ENCODE data around the gene SELENOI. TPM values are rescaled to one million over a fixed set of nuclear protein-coding genes. Genes with fewer than 3 reads are reported as not detected.

Gene SELENOI
- total RNA-seq, 4 donors from 2014 or later, result 13.5 to 22.2 (median 17.1) TPM

DNA sequence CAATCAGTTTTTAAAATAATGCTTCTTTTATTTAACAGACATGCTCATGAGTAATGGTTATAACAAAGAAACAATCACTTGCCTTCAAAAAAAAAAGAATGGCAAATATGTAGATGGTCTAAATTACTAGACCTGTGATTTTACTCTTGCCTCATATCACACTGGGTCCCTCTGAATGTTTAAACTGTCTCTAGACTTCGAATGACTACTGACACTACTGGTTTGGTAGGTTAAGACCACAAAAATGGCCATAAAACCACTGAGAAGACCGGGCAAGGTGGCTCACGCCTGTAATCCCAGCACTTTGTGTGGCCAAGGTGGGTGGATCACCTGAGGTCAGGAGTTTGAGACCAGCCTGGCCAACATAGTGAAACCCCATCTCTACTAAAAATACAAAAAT lies 5.1 kb upstream of the SELENOI start:
- Histone ChIP-seq H3K9me3 (no peaks in the 10 kb centered on the region), H3K4me1 (peaks cover 0 to 26% (median 7%) of the 10 kb centered on the region in 4 donors), H3K27ac (no peak overlapping the region), H3K4me3 (no peak overlapping the region), H3K36me3 (no peaks in the 10 kb centered on the region), H3K27me3 (no peaks in the 10 kb centered on the region)
- WGBS, 2 donors, result 77 to 88% methylated on average over 3 of the region's 3 CpGs
- TF ChIP-seq, protein P1, sequence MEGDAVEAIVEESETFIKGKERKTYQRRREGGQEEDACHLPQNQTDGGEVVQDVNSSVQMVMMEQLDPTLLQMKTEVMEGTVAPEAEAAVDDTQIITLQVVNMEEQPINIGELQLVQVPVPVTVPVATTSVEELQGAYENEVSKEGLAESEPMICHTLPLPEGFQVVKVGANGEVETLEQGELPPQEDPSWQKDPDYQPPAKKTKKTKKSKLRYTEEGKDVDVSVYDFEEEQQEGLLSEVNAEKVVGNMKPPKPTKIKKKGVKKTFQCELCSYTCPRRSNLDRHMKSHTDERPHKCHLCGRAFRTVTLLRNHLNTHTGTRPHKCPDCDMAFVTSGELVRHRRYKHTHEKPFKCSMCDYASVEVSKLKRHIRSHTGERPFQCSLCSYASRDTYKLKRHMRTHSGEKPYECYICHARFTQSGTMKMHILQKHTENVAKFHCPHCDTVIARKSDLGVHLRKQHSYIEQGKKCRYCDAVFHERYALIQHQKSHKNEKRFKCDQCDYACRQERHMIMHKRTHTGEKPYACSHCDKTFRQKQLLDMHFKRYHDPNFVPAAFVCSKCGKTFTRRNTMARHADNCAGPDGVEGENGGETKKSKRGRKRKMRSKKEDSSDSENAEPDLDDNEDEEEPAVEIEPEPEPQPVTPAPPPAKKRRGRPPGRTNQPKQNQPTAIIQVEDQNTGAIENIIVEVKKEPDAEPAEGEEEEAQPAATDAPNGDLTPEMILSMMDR (IDR thresholded peaks at IDR 0.05), result no peak
- no peak for DNase-seq (ENCODE audit: low spot score in 2 of 2)

DNA sequence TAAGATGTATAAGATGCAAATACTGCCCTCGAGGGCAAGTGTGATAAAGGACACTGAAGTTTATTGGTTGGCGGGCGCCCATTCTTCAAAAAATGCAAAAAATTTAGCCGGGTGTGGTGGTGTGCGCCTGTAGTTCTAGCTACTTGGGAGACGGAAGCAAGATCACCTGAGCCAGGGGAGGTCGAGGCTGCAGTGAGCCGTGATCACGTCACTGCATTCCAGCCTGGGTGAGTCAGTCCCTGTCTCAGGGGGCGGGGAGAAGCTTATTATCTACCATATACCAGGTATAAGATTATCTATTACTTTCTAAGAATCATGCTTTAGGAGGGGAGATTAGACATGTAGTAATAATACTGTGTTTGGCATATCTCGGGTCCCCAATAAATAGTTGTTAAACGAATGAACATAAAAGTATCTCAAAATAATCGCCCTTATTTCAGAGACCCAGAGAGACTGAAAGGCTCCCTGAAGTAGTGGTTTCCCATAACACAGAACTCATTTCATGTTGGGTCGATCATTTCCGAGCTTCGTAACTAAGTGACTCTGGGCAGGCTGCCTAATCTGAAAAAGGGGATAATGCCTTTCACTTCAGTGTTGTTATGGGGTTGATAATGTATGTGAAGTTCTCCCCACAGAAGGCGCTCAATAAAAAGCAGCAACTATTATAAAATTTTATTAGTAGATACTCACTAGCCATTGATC lies 1.2 kb upstream of the SELENOI start:
- Histone ChIP-seq H3K27ac (peak overlapping the region; percentile 57 to 97 (median 92)), H3K4me1 (peaks cover 0 to 43% (median 23%) of the 10 kb centered on the region in 4 donors), H3K27me3 (no peaks in the 10 kb centered on the region), H3K4me3 (peak overlapping the region; percentile 59 to 96 (median 81)), H3K36me3 (no peaks in the 10 kb centered on the region), H3K9me3 (no peaks in the 10 kb centered on the region)
- no peak for DNase-seq (ENCODE audit: low spot score in 2 of 2)
- TF ChIP-seq, protein P1 (IDR thresholded peaks at IDR 0.05), result no peak
- no peak for TF ChIP-seq EP300 (IDR thresholded peaks at IDR 0.05)
- TF ChIP-seq POLR2A (IDR thresholded peaks at IDR 0.05), result no peak
- WGBS, 2 donors, result 43 to 49% methylated on average over 17 of the region's 17 CpGs

DNA sequence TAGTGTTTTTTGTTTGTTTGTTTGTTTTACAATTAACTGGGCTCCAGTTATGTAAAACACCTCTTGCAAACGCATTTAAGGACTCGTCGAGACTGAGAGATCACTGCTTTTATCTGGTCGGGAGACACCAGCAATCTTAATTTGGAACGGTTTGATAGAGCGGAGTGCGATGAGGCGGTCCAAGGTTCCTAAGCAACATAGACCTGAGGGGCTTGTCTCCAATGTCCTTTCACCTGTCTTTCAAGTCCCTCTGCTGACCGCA lies 729 bp upstream of the SELENOI start:
- WGBS, 2 donors, result 0 to 1% methylated on average over 9 of the region's 9 CpGs
- Histone ChIP-seq H3K9me3 (no peaks in the 10 kb centered on the region), H3K27me3 (no peaks in the 10 kb centered on the region), H3K27ac (peak overlapping the region; percentile 57 to 97 (median 92)), H3K4me1 (peaks cover 0 to 39% (median 23%) of the 10 kb centered on the region in 4 donors), H3K36me3 (no peaks in the 10 kb centered on the region), H3K4me3 (peak overlapping the region; percentile 59 to 96 (median 81))
- TF ChIP-seq EP300 (IDR thresholded peaks at IDR 0.05) (no peak), POLR2A (IDR thresholded peaks at IDR 0.05) (no peak)
- TF ChIP-seq, protein P1 (IDR thresholded peaks at IDR 0.05), result no peak
- DNase-seq (ENCODE audit: low spot score in 2 of 2), result no peak

DNA sequence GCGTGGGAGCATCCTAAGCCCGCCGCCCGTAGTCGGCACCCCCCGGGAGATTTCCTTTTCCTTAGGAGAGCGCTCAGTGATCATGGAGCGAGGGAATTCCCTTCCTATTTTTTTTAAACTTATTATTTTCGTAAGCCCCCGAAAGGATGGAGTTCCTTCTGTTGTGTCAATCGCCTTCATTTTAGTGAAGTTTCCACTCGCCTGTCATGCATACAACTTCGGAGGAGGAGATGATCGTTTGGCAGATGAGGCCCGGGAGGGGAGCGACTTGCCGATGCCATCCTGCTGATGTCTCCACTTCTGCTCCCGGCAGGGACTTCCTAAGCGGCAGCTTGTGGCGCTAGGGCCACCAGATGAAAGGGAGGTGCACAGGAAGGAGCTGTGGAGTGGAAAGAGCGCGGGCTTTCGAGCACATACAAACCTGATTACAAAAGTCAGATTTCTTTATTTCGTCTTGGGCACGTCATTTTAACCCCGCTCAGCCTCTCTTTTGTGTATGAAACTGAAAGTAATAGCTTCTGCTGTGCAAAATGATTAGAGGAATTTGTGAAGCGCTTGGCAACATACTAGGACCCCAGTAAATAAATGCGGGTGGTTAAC lies 611 bp downstream of the SELENOI start, which contains the start of gene ADGRF3:
Gene ADGRF3 (minus strand): TSS at position 336 of the 600 bp plus-strand sequence. CDS start 555 bp downstream, outside the sequence.
- 0 to 1% methylated on average over 28 of the region's 28 CpGs for WGBS, 2 donors
- Histone ChIP-seq H3K36me3 (no peaks in the 10 kb centered on the region), H3K27me3 (no peaks in the 10 kb centered on the region), H3K27ac (peak within 1 kb of the TSS; percentile 74 to 97 (median 92)), H3K9me3 (no peaks in the 10 kb centered on the region), H3K4me3 (peak within 1 kb of the TSS; percentile 59 to 96 (median 81)), H3K4me1 (peaks cover 0 to 31% (median 23%) of the 10 kb centered on the region in 4 donors)
- DNase-seq (ENCODE audit: low spot score in 2 of 2), result peak in 1 of 2 donors; percentile 19
- TF ChIP-seq EP300 (IDR thresholded peaks at IDR 0.05) (no peak), POLR2A (IDR thresholded peaks at IDR 0.05) (no peak)
- TF ChIP-seq, protein P1 (IDR thresholded peaks at IDR 0.05), result no peak

DNA sequence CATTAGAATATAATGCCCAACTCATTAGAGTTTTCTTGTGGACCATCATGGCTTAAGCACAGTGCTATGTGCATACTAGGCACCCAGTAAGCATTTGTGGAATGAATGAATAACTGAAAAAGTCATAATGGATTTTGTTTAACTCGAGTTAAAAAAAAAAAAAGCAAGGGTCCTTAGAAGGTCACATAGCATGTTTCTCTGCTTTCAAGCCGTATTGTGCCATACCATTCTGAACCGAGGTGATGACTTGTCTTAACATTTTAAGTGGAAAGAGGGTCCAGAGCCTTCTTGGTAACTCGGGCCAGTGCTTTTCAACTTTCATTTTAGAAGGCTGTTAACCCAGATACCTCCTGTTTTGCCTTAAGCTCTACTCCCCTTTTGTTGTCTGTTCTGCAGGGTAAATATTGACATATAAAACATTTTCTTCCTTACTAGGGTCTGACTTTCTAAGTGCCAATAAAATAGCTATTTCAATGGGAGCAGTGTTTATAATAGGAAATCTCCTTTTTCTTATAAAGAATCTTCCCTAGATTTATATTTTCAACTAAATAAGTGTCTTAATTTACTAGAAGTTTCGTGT lies 1.4 kb downstream of the SELENOI start:
- H3K9me3 ChIP-seq, result no peaks in the 10 kb centered on the region
- peak overlapping the region; percentile 74 to 97 (median 90) for H3K27ac ChIP-seq
- WGBS, 2 donors, result 24 to 26% methylated on average over 5 of the region's 5 CpGs
- H3K4me3 ChIP-seq, result peak overlapping the region in 3 of 4 donors; percentile 52 to 96 (median 85)
- no peak for DNase-seq (ENCODE audit: low spot score in 2 of 2)
- H3K27me3 ChIP-seq, result no peaks in the 10 kb centered on the region
- TF ChIP-seq, protein P1 (IDR thresholded peaks at IDR 0.05), result no peak
- no peak for TF ChIP-seq POLR2A (IDR thresholded peaks at IDR 0.05)
- TF ChIP-seq EP300 (IDR thresholded peaks at IDR 0.05), result no peak
- H3K36me3 ChIP-seq, result no peaks in the 10 kb centered on the region
- peaks cover 0 to 31% (median 23%) of the 10 kb centered on the region in 4 donors for H3K4me1 ChIP-seq
